Neuron (in vitro differentiated cells): ENCODE measurements around the gene HES5.

Source experiments
- H2AFZ ChIP-seq: one replicate; pipeline ENCODE4 v1.6.1; 2013; ENCODE audit warnings: low read depth, mild to moderate bottlenecking, inconsistent platforms, low read length, moderate library complexity
- H3K27me3 ChIP-seq: one replicate; pipeline ENCODE4 v1.6.1; 2013; ENCODE audit warnings: low read length; ENCODE audit not compliant: insufficient read depth
- H3K36me3 ChIP-seq: one replicate; pipeline ENCODE4 v1.6.1; 2013; ENCODE audit warnings: low read length; ENCODE audit not compliant: insufficient read depth
- H3K4me1 ChIP-seq: one replicate; pipeline ENCODE4 v1.6.1; 2013; ENCODE audit warnings: low read length; ENCODE audit not compliant: insufficient read depth
- H3K4me3 ChIP-seq: 2 replicates; pipeline ENCODE4 v1.5.1; 2013; ENCODE audit warnings: mild to moderate bottlenecking, low read length, moderate library complexity
- H3K9me3 ChIP-seq: one replicate; pipeline ENCODE4 v1.6.1; 2013; ENCODE audit warnings: low read length

Gene HES5

GRCh38 chr1:2489615-2490014 is 40.4 kb downstream of the HES5 start:
- H3K4me3 ChIP-seq: no peak overlapping the region
- H3K36me3 ChIP-seq: no peaks in the 10 kb centered on the region
- peaks cover 5% of the 10 kb centered on the region for H3K9me3 ChIP-seq
- peaks cover 54% of the 10 kb centered on the region for H3K27me3 ChIP-seq
- H2AFZ ChIP-seq: no peak overlapping the region
- no peaks in the 10 kb centered on the region for H3K4me1 ChIP-seq

DNA sequence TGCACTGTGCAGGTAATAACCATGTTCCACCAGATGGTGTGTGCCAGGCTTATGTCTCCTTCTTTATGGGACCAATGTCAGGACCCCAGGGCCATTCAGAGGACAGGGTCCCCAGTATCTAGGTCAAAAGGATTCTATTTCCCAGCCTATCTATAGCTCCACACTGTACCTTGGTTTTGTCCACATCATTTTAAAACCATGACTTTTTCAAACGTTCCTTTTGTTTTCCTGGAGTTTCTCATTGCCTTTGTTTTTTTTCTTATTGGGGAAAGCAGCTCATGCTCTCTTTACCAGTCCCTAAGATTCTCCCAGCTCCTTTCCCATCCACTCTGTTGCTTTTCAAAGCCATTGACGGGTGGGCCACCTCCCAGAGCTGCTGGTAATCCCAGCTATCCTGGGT is 41.4 kb downstream of the HES5 start:
- H2AFZ ChIP-seq: no peak overlapping the region
- no peaks in the 10 kb centered on the region for H3K36me3 ChIP-seq
- H3K4me1 ChIP-seq: no peaks in the 10 kb centered on the region
- H3K9me3 ChIP-seq: peaks cover 5% of the 10 kb centered on the region
- peaks cover 44% of the 10 kb centered on the region for H3K27me3 ChIP-seq
- H3K4me3 ChIP-seq: no peak overlapping the region

DNA sequence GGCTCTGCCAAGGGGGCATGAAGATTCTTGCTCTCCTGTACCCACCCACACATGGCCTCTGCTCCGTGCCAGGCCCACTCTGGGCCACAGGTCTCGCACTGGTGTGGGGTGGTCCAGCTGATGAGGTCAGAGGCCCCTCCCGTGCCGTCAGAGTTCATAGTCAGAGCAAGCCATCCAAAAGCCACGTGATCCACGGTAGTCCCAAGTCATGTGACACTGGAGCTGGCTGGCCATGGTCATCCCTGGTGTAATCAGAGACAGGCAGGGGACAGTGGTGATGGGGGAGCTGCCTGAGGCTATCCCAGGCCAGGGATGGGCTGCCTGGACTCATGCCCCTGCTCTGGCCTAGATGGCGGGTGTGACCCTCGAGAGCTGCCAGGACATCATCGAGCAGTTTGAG is 43.5 kb downstream of the HES5 start:
- H3K9me3 ChIP-seq: peaks cover 5% of the 10 kb centered on the region
- no peaks in the 10 kb centered on the region for H3K4me1 ChIP-seq
- H2AFZ ChIP-seq: no peak overlapping the region
- no peak overlapping the region for H3K4me3 ChIP-seq
- no peaks in the 10 kb centered on the region for H3K36me3 ChIP-seq
- H3K27me3 ChIP-seq: peaks cover 30% of the 10 kb centered on the region

GRCh38 chr1:2486041-2486440 is 44.0 kb downstream of the HES5 start:
- Histone ChIP-seq H3K4me1 (no peaks in the 10 kb centered on the region), H3K4me3 (no peak overlapping the region), H3K9me3 (peaks cover 5% of the 10 kb centered on the region), H3K36me3 (no peaks in the 10 kb centered on the region), H3K27me3 (peaks cover 30% of the 10 kb centered on the region), H2AFZ (no peak overlapping the region)

DNA sequence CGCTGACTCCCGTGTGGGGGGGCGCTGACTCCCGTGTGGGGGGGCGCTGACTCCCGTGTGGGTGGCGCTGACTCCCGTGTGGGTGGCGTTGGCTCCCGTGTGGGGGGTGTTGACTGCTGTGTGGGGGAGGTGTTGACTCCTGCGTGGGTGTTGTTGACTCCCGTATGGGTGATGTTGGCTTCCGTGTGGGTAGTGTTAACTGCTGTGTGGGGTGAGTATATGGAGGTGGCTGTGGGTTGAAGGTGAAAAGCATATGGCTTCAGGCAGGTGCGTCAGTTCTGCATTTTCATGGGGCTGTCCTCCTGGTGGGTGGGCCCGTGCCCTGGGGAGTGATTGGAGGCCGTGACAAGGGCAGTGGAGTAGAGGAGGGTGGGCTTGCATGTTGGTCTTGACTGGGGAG is 46.1 kb downstream of the HES5 start:
- Histone ChIP-seq H3K36me3 (no peaks in the 10 kb centered on the region), H3K9me3 (peaks cover 2% of the 10 kb centered on the region), H3K4me3 (no peak overlapping the region), H3K4me1 (no peaks in the 10 kb centered on the region), H3K27me3 (peaks cover 32% of the 10 kb centered on the region), H2AFZ (no peak overlapping the region)

- H3K4me3 ChIP-seq: no peak overlapping the region
- no peak overlapping the region for H2AFZ ChIP-seq
- H3K9me3 ChIP-seq: no peaks in the 10 kb centered on the region
- no peaks in the 10 kb centered on the region for H3K36me3 ChIP-seq
- peaks cover 37% of the 10 kb centered on the region for H3K27me3 ChIP-seq
- peaks cover under 1% of the 10 kb centered on the region for H3K4me1 ChIP-seq
These were observed 47.0 kb downstream of the HES5 start for GRCh38 chr1:2483026-2483425.

GRCh38 chr1:2482588-2482987 is 47.5 kb downstream of the HES5 start:
- Histone ChIP-seq H3K27me3 (peaks cover 40% of the 10 kb centered on the region), H2AFZ (no peak overlapping the region), H3K9me3 (no peaks in the 10 kb centered on the region), H3K4me1 (peaks cover 5% of the 10 kb centered on the region), H3K36me3 (no peaks in the 10 kb centered on the region), H3K4me3 (no peak overlapping the region)

GRCh38 chr1:2481885-2482284 is 48.2 kb downstream of the HES5 start:
- H3K4me3 ChIP-seq: no peak overlapping the region

DNA sequence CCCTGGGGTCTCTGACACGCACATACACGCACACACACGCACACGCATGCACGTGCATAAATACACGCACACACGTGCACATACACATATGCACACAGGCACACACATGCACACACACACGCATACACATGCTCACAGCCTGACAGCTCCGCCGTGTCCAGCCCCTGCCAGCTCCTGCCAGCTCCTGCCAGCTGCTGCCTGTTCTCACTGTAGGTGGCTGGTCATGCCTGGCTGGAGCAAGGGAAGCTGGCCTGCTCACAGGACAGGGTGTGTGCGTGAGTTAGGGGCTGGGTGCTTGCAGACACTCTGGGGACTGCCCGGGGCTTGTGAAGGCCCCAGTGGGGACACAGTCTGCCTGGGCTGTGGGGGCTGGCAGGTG is 49.1 kb downstream of the HES5 start:
- Histone ChIP-seq H3K4me3 (no peak overlapping the region), H2AFZ (no peak overlapping the region), H3K9me3 (no peaks in the 10 kb centered on the region), H3K4me1 (peaks cover 10% of the 10 kb centered on the region), H3K27me3 (peaks cover 54% of the 10 kb centered on the region), H3K36me3 (no peaks in the 10 kb centered on the region)

More at GRCh38 chr1:2481885-2482284, 48.2 kb downstream of the HES5 start:
- H3K9me3 ChIP-seq: no peaks in the 10 kb centered on the region
- peaks cover 46% of the 10 kb centered on the region for H3K27me3 ChIP-seq
- H2AFZ ChIP-seq: no peak overlapping the region
- H3K4me1 ChIP-seq: peaks cover 10% of the 10 kb centered on the region
- H3K36me3 ChIP-seq: no peaks in the 10 kb centered on the region

DNA sequence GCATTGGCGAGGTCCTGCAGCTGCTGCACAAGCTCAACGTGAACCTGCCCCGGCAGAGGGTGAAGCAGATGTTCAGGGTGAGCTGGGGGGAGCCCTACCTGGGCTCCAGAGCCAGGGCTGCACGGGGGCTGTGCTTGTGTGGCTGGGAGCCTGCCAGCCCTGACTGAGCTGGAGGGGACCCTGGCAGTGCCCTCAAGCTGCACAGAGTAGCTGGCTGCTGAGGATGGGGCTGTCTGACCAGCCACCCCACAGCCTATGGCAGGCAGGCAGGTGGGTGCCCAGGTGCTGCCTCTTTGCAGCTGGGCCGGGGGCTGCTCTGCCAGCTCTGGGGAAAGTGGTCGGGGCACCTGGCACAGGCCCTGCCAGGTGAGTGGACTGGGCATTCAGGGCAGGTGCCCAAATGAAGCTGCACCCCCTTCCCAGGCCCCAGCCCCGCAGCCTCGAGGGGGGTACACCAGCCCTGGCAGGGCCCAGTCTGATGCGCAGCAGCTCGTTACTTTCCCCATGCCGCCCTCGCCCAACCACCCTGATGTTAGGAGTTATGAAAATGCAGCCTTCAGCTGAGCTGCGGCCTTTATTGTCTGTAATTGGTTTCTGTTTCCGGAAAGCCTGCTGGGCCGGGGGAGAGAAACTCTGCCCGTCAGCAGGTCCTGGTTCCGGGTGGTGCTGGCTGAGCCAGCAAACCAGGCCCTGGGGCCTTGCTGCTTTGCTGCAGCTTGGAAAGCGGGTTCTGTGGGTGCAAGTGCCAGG is 49.7 kb downstream of the HES5 start:
- no peak overlapping the region for H2AFZ ChIP-seq
- H3K4me1 ChIP-seq: peaks cover 10% of the 10 kb centered on the region
- peaks cover 54% of the 10 kb centered on the region for H3K27me3 ChIP-seq
- H3K36me3 ChIP-seq: no peaks in the 10 kb centered on the region
- no peaks in the 10 kb centered on the region for H3K9me3 ChIP-seq
- no peak overlapping the region for H3K4me3 ChIP-seq

DNA sequence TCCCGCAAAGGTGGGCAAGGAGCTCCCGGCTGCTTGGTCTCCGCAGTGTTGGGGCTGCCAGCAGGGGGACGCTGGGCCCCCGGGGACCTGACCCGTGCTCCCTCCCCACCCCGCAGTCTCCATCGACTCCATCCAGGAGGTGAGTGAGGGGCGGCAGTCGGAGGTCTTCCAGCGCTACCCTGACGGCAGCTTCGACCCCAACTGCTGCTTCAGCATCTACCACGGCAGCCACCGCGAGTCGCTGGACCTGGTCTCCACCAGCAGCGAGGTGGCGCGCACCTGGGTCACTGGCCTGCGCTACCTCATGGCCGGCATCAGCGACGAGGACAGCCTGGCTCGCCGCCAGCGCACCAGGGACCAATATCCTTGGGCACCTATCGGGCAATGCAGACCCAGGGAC is 50.4 kb downstream of the HES5 start:
- H3K27me3 ChIP-seq: peaks cover 56% of the 10 kb centered on the region
- H2AFZ ChIP-seq: no peak overlapping the region
- H3K4me1 ChIP-seq: peaks cover 16% of the 10 kb centered on the region
- no peaks in the 10 kb centered on the region for H3K9me3 ChIP-seq
- no peak overlapping the region for H3K4me3 ChIP-seq
- no peaks in the 10 kb centered on the region for H3K36me3 ChIP-seq

- Histone ChIP-seq H3K4me1 (peaks cover 20% of the 10 kb centered on the region), H3K9me3 (no peaks in the 10 kb centered on the region), H3K27me3 (peaks cover 57% of the 10 kb centered on the region), H2AFZ (no peak overlapping the region), H3K36me3 (no peaks in the 10 kb centered on the region), H3K4me3 (no peak overlapping the region)
These were observed 50.9 kb downstream of the HES5 start for GRCh38 chr1:2479186-2479585.
